Prostate gland (tissue), 2 donors: ENCODE measurements around the gene EFCAB9.

Source experiments
- POLR2AphosphoS5 ChIP-seq: sonication (generic); formaldehyde crosslinking; IDR thresholded peaks from one replicate; pipeline ENCODE4 v1.6.1; 2017; ENCODE audit warnings: antibody characterized with exemption
- TF ChIP-seq, protein P1 (sequence below), 4 experiments: fragments of 200-600 bp in 2 of 4; fragments of 450-650 bp in 2 of 4; sonication (generic) in 2 of 4; IDR thresholded peaks; 1 replicate in 3 of 4; 2 replicates in 1 of 4; pipeline ENCODE4 v1.5.1; 2016 to 2019; ENCODE audit warnings: antibody characterized with exemption in 4 of 4, mild to moderate bottlenecking in 2 of 4, moderate library complexity in 2 of 4

- TF ChIP-seq POLR2AphosphoS5: no peak
- TF ChIP-seq, protein P1, sequence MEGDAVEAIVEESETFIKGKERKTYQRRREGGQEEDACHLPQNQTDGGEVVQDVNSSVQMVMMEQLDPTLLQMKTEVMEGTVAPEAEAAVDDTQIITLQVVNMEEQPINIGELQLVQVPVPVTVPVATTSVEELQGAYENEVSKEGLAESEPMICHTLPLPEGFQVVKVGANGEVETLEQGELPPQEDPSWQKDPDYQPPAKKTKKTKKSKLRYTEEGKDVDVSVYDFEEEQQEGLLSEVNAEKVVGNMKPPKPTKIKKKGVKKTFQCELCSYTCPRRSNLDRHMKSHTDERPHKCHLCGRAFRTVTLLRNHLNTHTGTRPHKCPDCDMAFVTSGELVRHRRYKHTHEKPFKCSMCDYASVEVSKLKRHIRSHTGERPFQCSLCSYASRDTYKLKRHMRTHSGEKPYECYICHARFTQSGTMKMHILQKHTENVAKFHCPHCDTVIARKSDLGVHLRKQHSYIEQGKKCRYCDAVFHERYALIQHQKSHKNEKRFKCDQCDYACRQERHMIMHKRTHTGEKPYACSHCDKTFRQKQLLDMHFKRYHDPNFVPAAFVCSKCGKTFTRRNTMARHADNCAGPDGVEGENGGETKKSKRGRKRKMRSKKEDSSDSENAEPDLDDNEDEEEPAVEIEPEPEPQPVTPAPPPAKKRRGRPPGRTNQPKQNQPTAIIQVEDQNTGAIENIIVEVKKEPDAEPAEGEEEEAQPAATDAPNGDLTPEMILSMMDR (IDR thresholded peaks at IDR 0.05): no peak
These were observed 20.9 kb upstream of the EFCAB9 start for GRCh38 chr5:172172912-172173563.
